GM19452 (cell line): ENCODE measurements around the gene SPIC.

Experiments
- ATAC-seq: cut with Tn5 transposase; IDR thresholded peaks from one replicate; pipeline ENCODE4 v1.9.1; 2021; ENCODE audit not compliant: unreplicated experiment

SPIC gene

DNA sequence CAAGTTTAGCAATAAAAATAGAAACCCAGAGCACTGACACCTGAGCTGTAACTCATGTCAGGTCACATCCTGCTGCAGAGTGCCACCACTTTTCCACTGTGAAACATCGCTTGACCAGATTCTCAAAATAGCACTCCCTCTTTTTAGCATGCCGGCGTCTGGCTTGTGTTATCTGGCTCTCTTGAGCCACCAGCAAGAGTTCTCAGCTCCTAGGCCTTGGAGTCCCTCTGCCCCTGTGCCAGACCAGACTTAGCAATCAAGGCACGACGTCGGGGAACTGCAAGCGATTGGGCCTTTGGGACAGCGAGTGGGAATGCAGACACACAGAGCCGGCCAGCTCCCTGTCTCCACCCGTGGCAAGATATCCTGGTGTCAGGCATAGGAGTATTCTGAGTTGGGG is 52.5 kb downstream of the SPIC start:
- no peak for ATAC-seq

GRCh38 chr12:101536069-101536674 is 61.0 kb downstream of the SPIC start:
- ATAC-seq: no peak
